IMR-90 (cell line): ENCODE data around the gene AMN. TPM values are rescaled to one million over a fixed set of nuclear protein-coding genes. Genes with fewer than 3 reads are reported as not detected.

Source experiments
- ELK1 ChIP-seq: fragments of 150-350 bp; IDR thresholded peaks from 2 replicates; pipeline ENCODE4 v1.6.1; 2016; ENCODE audit warnings: low read depth, mild to moderate bottlenecking, low read length, moderate library complexity, borderline replicate concordance
- RAD21 ChIP-seq: IDR thresholded peaks from 2 replicates; pipeline ENCODE4 v1.6.1; 2012; ENCODE audit warnings: low read length, improper control_type of control experiment
- RCOR1 ChIP-seq: IDR thresholded peaks from 2 replicates; pipeline ENCODE4 v1.6.1; 2012; ENCODE audit warnings: mild to moderate bottlenecking, low read length, improper control_type of control experiment; ENCODE audit not compliant: insufficient replicate concordance
- SMC3 ChIP-seq: fragments of 150-350 bp; IDR thresholded peaks from 2 replicates; pipeline ENCODE4 v1.6.1; 2016; ENCODE audit warnings: low read depth, mild to moderate bottlenecking, antibody characterized with exemption, low read length, moderate library complexity
- polyA plus RNA-seq, 3 experiments: library from polyadenylated mRNA; depleted of rRNA; stranded (reverse); fragments of >200 nt; gene quantifications; 2 replicates each; pipeline ENCODE4 v1.2.3, GENCODE V29; 2012; ENCODE audit warnings: low replicate concordance in 1 of 3
- total RNA-seq: library from RNA; depleted of rRNA; stranded (reverse); fragments of >200 nt; gene quantifications from 2 replicates; pipeline ENCODE4 v1.2.3, GENCODE V29; 2012

The AMN gene
- total and polyA plus RNA-seq, 2 of the 4 experiments (the other 2 are of a cell fraction) = under 0.01 to 0.24 TPM

- TF ChIP-seq RCOR1 = no peak
- TF ChIP-seq ELK1 = no peak
- TF ChIP-seq RAD21 = no peak
- no peak for TF ChIP-seq SMC3
Observed at GRCh38 chr14:102915292-102916110, 7.0 kb upstream of the AMN start (continued).
